HG02973 (cell line): ENCODE results near the gene BTBD9.

Source experiments
- ATAC-seq: cut with Tn5 transposase; IDR thresholded peaks from one replicate; pipeline ENCODE4 v1.9.1; 2021; ENCODE audit warnings: moderate library complexity; ENCODE audit not compliant: unreplicated experiment

Gene BTBD9

DNA sequence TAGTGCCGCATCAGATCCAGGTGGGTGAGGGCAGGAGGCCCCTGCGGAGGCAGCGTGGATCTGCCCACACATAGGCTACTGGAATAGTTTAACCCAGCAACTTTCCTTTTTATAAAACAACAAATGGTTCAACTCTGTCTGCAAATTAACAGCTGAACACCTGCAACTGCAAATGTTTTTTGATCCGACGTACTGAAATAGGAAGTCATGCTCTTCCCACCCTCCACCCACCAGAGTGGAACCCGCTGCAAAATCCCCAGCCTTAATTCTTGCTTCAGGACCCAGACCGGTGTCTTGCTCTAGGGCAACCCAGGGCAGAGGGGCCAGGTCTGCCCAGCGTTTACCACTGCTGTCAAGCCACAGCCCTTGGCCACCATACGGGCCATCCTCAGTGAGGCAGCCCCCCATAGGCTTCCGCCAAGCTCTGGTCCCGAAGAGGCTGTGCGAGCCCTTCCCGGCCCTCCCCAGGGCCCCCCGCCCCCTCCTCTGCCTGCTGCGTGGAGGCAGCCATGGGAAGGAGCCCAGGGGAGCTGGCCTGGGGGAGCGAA lies 485.9 kb downstream of the BTBD9 start:
- ATAC-seq = no peak

DNA sequence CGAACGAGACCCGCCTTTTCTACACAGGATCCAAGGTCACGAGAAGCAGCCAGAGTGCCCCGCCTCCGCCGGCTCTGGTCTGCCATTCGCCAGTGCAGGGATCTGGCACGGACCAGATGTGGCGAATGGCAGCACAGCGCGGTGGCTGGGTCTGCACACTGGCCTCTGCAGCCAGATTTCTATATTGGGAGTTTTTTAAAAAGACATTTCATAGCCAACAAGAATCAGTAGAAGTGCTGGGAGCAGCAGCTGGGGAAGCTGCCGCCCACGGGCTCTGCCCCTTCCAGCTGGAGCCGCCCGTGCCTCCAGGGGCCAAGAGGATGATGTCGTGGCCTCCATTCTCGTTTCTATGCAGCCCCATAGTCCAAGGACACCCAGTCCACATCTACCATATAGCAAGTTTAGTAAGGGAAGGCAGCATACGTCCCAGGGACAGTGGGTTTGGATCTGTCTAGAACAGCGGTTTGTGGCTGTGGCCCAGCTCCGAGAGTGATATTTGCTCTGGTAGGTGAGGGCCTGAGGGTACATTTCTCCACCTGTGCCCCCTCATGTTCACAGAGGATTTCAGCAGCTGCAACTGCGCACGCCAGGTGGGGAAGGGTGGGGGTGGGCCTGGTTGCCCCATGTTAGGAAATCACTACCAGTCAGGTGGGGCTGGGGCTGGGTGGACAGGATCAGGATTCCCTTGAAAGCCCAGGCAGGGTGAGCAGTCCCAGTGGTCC lies 486.5 kb downstream of the BTBD9 start:
- ATAC-seq = no peak

DNA sequence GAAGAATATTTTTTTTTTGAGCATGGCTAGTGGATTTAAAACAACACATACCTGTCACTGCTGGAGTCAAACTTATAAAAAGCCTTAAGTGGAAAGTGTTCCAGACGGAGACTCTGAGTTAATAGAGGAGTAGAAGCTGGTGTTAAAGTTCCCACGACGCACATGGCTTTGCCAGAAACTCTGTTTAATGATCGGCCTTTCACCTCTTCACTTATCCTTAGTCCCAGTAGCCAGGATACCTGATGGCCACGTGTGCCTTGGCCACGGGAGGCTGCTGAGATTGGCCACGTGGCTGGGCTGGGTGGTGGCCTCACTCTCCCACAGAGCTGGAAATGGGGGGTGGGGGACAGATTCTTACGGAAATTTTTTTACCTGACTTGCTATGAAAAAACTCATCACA lies 487.1 kb downstream of the BTBD9 start:
- no peak for ATAC-seq

GRCh38 chr6:38151580-38152500 lies 487.9 kb downstream of the BTBD9 start:
- ATAC-seq = no peak

GRCh38 chr6:38150681-38151296 lies 488.9 kb downstream of the BTBD9 start:
- no peak for ATAC-seq

DNA sequence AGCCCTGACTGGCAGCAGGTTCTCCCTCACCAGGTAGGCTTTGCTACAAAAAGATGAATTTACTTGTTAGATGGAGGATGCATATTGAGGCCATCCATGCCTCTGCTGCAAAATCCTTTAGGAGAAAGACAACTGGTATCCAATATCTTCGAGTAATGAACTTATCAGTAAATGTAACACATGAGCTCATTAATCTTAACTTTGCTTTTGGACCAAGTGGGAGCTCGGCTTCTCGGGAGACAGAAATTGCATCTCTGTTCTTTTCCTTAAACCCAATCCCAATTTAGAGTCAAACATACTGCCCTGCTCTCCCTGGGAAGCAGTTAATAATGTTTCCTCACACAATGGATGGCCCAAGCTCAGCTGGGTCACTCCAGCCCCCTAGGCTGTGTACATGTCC lies 489.7 kb downstream of the BTBD9 start:
- no peak for ATAC-seq

GRCh38 chr6:38149531-38149930 lies 490.2 kb downstream of the BTBD9 start:
- no peak for ATAC-seq

GRCh38 chr6:38148606-38149005 lies 491.1 kb downstream of the BTBD9 start:
- no peak for ATAC-seq

DNA sequence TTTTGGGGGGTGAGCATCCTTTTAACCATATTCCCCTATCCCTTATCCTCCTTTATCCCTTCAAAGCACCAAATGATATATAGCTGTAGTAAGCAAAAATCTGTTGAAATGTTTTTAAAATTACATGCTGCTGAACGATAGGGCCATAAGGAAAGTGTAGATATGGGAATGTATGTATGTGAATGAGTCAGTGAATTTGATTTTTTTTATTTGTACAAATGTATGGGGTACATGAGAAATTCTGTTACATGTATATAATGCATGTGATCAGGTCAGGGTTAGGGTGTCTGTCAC lies 493.0 kb downstream of the BTBD9 start:
- no peak for ATAC-seq

DNA sequence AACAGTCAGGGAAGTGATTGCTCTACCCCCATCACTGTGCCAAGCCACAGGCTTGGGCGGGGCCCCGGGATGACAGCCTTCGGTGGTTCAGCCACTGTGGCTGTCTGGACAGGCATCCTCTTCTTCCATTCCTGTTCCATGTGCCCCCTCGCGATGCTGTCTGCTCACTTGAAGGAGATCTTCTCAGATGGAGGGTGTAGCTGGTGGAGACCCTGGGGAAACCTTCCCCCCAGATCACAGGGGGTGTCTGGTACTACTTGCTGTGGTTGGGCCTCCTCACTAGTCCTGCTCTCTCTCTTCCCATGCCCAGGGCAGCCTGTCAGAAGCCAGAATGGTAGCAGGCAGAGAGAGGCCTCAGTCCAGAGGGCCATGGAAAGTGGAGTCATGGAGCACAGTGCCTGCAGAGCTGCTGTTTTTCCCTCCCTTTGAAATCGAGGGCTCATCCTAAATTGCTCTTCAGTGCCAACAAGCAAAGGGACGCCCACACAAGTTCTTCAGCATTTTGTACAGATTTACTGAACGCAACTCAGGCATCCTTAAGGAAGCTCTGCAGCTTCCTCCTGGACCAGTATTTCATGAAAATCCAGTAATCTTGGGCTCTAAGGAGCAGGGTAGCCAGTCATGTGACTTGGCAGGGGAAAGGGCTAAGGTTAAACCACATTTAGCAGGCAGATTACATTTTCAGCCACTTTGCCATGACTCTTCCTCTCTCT lies 493.6 kb downstream of the BTBD9 start:
- ATAC-seq = no peak

DNA sequence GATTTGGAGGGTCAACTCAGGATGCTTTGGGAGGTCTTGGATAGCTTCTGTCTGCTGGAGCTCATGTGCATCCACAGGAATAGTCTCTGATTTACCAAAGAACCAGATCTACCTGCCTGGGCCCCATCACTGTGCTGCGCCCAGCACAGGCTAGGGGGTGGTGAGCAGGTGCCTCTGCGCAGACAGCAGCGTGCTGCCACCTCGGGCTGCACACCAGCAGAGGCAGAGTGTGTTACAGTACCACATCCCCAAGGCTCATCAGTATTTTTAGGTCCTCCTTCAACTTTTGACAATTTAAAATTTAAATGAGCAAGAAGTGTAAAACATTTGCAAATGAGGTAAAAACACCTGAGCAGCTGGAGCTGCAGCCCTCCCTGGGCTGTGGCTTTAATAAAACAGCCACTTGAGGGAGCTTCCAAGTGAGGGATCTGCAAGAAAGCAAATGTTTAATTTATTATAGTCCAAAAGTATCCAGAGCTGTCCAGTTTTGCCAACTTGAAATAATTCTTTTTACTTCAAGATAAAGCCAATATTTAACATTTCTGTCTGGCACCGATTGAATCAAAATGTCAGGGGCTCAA lies 495.3 kb downstream of the BTBD9 start:
- no peak for ATAC-seq

DNA sequence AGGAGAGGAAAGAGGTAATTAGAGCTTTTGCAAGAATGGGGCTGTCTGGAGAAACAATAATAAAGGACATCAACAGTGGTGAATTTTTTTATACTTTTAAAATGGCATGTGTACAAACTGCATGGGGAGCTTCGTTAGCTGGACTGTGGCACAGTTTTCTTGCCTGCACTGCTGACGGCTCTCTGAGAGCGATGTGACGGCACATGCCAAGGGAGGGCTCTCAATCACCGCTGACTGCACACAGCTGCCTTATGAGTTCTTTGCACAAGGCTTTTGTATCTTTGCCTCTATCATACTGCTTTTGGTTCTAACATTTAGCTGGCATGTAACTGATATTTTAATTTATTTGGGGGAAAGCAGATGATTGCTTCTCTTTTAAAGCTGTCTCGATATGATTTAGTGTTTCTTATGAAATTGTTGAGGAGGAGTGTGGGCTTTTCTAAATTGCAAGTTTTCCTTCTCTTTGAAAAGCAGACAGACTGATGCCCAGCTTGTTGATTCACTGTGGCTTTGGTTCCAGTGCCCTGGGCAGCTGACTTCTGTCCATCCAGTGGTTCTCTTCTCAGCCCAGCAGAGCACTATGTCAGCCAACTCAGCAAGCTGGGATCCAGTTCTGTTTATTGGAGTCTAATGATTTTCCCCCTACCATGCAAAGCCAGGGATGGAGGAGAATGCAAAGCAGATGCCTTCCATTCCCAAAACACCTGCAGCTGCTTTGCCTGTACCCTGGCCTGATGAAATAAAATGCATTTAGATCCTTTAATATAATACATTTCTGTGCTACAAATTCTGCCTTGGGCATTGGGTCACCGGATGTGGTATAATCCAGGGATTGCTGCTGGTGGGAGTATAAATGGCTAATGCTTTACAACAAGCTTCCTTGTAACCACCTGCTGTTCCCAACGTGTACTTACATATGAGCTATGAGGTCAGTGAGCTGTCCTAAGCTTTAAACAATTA lies 496.3 kb downstream of the BTBD9 start:
- no peak for ATAC-seq

DNA sequence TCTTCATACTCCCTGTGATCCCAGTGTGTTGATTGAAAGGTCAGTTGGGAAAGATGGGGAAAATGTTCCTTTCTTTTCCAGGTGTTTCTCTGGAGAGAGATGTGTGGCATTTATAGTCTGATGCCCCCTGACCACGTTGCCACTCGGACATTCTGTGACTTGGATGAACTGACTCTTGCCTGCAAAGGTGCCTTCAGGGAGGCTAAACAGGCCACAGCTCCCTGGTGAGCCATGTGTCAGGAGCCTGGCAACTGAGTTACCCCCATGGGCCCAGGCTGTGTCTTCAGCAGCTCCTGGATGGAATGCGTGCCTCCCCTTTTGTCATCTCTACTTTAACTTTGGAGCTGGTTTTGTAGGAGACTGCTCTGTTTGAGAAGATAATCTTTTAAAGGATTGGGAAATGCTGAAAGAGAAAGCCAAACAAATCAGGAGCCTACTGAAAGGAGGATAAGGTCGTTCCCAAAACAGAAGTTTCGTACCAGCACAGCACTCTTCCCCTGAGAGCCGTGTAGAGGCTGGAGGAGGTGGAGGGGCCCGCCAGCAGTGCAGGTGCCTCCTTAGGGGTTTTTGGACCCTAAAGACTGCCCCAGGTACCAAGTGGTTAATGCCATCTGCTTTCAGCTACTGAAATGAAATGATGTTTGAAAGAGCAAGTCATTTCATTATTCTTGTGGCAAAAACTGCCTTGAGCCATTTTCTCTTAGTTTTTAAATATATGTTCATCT lies 497.4 kb downstream of the BTBD9 start:
- ATAC-seq = no peak

- no peak for ATAC-seq
These were observed 498.0 kb downstream of the BTBD9 start for GRCh38 chr6:38141716-38142115.

GRCh38 chr6:38141085-38141484 lies 498.6 kb downstream of the BTBD9 start:
- ATAC-seq = no peak

- no peak for ATAC-seq
These were observed 501.4 kb downstream of the BTBD9 start for GRCh38 chr6:38138374-38138773.

DNA sequence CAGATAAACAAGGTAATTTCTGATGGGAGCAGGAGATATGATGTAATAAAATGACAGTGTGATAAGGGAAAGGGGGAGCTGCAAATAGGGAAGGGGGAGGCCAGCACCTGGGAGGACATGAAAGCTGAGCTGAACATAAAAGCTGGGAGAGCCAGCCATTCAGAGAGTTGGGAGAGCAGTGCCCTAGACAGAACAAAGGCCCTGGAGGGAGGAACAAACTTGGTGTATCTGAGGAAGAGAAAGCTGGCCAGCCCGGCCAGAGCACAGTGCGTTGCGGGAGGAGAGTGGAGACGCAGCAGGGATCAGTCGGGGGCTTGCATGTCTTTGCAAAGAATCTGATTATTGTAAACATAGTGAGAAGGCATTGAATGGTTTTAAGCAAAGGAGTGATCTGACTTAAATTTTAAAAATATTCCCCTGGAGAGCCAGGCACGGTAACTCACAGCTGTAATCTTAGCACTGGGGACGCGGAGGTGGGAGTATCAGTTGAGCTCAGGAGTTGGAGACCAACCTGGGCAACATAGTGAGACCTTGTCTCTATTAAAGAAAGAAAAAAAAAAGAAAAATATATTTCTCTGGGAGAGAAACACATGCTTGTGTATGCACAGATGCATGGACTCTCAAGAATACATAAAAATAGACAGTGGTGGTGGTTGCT lies 502.0 kb downstream of the BTBD9 start:
- no peak for ATAC-seq

DNA sequence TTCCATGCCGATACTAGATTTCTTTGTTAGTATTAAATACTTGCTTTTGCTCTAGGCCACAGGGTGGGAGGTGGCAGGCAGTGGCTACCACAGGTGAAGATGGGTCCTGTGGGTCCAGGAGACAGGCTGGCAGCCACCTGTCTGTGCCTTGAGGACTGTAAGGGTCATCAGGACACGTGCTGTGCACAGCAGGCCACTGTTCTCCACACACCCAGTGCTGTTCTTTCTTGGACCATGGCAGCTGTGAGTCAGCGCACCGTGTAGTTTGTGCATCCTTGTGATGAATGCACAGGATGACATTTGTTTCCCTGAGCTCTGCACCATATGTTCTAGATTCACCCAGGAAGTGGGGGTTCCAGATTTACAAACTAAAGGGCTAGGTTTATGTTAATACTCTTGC lies 503.2 kb downstream of the BTBD9 start:
- ATAC-seq = no peak
